Measurements from ENCODE around the gene AGAP1.

AGAP1 gene

DNA sequence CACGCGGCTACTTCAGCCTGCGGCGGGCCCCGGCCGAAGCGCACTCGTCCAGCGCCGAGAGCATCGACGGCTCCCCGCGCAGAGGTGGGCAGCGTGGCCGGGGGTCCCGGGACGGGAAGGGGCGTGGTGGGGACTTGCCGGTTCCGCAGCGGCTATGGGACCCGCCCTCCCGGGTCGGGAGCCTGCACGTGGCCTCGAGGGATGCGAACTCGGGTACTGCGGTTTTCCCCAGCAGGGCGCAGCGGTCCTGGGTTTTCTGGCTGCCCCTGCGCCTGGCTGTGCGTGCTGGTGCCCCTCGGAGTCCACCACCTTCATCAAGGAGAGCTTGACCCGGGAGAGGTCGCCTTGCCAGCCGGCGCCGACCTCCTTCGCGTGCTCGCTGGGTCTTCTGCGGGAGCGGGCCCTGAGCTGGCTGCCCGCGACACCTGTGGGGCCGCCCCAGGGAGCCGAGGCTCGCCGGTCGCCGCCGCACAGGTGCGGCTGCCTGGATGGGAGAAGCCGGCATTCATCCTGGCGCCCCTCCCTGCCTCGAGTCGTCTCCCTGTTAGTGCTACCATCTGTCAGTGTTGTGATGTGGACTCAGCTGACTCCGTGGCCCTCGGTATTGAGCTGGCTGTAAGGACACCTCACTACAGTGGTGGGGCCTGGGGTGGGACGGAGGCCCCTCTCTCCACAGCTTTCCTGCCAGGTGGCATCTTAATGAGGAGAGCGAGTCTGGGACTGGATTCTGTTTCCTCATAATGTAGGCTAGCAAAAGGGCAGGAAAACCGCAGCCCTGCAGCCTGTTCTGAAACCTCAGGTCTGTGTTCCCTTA lies 177.3 kb downstream of the AGAP1 start:
- no peak for DNase-seq

DNA sequence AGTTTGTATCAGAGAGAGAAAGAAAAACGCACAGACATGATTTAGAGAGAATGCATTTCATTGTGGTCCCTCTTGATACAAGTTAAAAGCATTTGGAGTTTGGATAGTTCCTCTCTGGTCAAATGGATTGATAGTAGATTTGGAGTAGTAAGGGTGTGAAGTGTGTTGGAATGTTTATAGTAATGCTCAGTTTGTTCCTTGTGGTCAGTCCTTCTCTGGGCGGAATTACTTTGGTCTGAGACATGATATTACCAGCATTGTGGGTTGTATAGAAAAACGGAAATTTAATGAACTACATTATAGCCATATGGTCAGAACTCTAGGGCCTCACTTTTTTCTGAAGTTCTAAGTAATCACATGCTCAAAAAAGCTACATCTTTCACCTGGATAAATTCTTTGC lies 178.9 kb downstream of the AGAP1 start:
- DNase-seq = no peak

DNA sequence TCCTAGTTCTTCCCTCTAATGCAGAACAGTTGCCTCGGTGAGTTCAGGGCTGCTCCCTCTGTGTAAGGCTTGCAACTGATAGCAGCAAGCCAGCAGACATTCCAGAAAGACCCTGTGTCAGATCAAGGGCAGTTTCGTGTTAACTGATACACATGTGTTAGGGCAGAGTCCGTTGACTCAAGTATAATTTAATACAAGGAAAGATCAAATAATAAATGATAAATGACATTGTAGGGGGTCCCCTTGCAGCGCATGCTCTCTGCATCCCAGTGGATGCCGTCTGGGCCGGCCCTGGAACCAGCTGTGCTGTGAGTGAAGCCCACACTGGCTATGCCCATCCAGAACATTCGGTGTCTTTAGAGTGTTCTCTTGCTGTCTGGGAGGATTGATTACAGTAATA lies 180.3 kb downstream of the AGAP1 start:
- DNase-seq = no peak

DNA sequence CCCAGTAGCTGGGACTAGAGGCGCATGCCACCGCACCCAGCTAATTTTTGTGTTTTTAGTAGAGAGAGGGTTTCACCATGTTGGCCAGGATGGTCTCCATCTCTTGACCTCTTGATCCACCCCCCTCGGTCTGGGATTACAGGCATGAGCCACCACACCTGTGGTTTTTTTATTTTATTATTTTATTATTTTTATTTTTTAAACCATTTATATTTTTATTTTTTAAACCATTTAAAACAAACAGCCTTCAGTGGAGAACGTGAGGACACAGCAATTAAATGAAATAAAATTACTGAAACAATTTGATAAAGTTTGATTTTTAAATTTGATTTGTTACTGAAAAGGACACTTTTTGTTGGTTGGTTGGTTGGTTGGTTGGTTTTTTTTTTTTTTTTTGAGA lies 181.0 kb downstream of the AGAP1 start:
- DNase-seq = no peak

DNA sequence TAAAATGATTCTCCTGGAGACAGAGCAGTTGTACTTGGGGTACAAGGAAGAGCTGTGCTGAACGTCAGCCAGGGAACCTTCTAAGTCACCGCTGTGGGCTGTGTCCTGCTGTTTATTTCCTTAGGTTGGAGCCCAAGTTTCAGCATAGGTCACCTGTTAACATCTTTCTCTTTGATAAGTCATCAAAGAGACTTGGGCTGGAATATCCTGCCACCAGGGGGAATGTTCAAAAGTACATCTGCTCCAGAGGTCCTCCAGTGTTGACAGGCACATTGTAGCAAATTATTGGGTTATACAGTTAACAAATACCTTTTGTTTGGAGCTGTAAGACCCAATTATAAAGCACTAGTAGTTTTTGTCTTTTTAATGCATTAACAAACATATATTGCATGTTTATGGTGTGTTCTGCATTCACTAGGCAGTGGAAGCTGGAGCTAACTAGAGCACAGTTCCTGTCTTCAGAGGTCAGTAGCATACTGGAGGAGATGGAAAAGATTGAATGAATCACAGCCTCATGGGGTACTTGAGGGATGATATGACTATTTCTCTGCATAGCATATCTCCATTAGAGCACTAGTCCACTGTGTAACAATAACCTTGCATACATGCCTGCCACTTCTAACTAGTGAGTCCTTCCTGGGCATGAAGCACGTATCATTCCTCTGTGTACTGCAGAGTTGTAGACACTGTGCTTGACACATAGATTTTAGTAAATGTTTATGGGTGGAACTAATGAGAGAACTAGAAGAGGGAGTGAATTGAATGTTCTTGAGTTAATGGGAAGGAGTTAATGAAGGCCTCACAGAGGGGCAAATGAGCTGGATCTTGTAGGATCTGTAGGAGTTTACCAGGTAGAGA lies 182.1 kb downstream of the AGAP1 start:
- no peak for DNase-seq

DNA sequence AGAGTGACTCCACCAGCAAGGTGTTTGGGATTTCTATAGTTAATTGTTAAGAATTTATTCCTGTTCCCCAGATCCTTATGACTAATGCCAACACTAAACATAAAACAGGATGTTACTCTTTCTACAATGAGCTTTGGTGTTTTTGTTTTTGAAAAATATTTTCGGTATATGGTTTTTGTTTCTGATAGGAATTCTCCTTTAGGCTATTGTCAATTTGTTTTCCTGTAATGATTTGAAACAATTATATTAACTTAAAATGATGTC lies 182.6 kb downstream of the AGAP1 start:
- DNase-seq = no peak

DNA sequence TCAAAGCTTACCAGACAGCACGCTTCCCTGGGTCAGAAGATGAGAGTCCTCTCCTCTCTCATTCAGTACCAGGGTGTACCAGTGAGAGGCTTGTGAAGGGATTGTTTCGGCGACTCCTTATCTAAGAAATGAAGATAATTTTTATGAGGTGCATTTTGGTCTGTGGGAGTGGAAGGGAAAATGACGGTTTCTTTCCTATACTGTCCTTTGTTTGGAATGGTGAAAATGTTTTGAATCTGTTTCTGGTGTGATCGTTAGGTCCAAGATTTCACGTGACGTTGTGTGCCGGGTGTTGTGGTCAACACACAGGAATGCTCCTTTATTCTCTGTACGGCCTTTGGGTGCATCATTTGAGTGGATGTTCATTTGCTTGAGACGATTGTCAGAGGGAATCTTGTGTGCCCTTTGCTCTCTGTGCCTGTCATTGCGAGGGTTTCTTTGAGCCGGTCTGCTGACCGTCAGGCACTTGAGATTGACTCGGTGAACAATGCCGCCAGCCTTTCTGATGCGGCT lies 183.5 kb downstream of the AGAP1 start:
- no peak for DNase-seq

DNA sequence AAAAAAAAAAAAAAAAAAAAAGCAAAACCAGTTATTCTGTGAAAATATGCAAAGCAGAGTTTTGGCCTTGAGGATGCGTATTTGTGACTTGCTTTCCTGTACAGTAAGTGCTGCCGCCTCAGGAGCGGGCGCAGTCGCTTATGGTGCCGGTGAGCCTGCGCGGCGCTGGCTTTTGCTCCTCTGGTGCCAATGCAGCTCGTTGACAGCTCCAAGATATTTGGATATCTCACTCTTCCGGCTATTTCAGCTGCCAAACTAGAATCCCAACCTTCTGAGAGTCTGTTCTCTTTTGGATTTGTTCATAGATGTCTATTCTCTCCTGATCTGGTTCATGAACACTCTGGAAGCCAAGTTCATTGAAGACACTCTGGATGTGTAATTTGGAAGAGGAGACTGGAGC lies 184.1 kb downstream of the AGAP1 start:
- no peak for DNase-seq

DNA sequence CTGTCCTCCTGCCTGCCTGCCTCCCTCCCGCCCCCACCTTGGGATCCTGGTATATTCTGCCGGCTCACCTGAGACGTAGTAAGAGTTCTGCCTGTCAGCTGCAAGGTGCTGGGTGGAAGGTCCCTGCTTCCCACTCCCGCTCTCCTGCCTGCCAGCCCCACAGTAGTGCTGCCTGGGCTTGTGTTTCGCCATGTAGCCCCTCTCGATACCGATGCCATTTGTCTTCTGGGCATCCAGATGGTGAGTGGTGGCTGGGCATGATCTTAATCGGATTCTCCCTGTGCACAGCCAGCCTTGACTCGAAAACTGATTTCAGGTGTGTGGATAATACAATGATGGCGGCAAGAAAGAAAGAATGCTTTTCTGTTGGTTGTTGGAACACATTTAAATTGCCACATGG lies 184.9 kb downstream of the AGAP1 start:
- DNase-seq = no peak

DNA sequence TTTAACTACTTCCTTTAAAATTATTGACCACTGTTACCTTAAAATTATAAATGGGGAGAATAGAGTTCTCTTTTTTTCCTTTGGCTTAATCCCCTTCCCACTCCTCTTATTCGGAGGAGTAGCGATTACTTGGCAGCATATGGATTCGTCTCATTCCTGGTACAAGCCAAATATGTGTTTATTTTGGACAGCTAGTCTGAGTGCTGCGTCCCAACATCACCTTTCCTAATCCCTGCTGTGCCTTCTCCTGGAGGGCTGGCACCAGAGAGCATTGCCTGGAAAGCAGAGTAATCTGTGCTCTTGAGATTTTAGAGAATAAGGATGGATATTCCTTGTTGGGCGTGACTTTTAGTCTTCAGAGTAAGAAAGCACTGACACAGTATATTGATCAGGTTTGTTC lies 185.6 kb downstream of the AGAP1 start:
- no peak for DNase-seq

DNA sequence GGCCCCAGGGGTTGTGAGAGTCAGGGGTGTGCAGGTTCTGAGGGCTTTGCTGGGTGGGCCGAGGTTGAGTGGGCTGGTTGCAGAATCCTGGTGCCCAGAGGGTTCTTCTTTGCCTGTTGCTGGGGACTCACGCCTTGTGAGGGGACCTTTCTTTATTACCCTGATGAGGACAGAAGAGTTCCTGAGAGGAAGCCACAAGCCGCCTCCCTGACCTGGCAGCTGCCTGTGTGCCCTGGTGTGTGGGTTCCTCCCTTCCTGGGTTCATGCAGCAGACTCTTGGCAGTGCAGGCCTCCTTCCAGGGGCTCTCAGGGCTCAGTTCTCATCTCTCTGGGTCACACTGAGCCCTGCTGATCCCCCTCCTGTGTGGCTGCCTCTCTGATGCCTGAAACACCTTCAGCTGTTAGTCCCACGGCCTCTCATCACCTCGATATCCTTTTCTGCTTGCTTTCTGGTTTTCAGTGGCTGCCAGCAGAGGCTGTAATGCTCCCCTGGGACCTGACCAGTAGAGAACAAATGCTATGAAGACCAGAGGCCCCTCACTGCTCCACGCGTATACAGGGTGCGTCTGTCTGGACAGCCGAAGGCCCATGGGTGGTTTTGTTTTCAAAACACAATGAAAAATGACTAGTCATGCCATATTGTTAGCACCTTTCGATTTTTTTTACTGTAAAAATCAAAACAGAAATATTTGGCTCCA lies 191.3 kb downstream of the AGAP1 start:
- DNase-seq = no peak

DNA sequence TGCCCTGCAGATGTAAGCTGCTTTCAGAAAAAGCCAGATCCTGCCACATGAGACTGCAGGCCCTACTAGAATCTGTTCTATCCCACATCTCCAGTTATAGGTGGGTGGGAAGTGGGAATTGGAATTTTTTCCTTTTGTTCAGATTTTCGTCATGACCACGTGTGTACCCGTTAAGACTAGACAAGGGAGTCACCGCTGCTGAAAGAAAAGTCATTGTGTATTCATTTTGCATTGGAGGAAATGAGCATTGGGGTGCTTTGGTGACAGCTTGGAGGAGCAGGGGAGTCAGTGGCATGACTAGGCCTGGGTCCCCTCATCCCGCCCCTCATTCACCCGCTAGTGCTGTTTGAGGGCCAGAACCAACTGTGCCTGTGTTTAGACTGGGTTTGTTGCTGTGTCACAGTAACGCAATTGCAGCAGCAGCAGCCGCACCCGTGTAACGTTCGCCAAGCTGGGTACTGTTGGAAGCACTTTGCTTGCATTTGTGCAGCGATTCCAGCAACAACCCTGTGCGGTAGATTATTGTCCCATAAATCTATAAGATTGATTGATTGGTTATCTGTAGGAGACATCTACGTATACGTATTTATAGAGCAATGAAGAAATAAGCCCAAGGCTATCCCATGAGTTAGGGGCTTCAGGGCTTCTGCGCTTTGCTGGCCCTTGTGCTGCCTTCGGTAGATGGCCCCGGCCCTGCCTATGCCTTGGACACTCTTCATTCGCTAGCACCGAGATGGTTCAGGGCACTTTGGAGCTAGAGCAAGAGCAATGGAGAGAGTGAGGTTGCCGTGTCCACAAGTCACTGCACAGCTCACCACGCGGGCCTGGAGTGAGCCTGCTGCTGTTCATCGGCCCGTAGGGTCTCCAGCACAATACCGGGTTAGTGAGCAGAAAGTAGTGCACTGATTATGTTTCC lies 194.9 kb downstream of the AGAP1 start:
- no peak for DNase-seq

DNA sequence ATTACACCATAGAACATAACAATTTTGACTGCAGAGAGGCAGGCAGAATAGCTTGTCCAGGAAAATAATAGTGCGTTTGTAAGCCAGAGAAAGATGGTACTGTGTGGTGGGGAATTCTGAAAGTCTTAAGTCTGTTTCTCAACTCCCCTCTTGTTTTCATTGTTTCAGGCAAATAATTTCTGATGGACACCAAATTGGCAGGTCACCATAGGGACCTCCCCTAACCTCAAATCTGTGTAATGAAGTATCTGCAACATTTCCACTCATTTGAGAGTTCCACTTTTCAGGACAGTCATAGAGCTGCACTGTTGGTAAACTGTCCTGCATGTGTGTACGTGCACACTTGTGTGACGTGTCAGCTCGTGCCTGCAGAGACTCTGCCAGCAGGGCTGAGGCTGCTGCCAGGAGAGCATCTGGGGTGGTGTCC lies 195.6 kb downstream of the AGAP1 start:
- no peak for DNase-seq

DNA sequence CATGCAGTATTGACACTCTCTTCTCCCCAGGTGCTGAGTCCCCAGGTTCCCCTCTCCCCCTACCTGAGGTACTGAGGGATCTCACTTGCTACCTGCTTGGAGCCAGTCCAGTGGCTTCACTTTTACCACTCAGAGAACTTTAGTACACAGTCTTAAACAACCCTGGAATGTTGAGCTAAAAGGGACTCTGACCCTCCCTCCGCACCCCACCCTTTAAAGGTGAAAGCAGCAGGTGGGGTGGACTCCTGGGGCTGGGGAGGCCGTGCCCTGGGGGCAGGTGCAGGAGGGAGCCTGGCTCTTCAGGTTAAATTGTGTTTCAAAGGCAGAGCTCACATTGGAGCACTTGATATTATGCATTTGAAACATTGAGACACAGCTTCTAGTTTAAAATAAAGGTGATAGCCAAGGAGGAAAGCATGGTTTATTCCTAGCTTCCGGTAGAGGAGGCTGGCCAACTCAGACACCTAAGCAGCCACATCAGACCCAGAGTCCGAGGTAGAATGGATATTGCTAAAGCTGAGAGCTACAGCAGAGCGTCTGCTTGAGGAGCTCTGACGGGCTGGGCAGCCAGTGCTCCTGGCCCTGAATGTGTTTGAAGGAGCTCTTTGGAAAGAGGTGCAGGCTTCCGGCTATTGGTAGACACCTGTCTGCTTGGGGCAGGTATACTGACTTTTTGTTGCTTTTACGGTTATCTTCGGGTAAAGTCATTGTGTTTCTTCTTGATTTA lies 196.4 kb downstream of the AGAP1 start:
- DNase-seq = no peak

DNA sequence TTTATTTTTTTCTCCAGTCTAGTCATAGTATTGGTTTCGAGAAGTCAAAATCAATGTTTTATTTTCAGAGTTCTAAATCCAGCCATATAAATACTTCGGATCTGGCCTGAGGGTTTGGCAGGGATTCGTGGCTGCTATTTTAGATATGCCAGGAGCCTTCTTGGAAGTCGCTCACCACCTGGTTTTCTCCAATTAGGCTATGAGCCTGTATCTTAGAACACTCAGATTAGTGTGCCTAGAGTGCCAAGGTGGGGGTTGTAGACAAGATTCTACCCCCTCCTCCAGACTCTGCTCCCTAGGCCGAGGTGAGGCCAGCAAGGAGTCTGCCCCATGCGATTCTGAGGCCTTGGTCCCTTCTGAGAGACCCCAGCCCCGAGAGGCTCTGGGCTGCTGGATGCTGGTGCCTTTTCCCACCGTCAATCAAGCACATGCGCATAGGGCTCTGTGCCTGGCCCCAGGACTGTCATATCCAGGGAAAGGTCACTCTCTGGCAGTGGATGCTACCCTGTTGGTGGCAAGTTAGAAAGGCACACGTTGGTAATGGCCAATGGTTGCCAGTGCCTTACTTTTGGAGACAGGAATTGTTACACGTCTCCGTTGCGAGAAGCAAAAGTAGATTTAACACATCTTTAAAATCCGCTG lies 197.1 kb downstream of the AGAP1 start:
- no peak for DNase-seq

DNA sequence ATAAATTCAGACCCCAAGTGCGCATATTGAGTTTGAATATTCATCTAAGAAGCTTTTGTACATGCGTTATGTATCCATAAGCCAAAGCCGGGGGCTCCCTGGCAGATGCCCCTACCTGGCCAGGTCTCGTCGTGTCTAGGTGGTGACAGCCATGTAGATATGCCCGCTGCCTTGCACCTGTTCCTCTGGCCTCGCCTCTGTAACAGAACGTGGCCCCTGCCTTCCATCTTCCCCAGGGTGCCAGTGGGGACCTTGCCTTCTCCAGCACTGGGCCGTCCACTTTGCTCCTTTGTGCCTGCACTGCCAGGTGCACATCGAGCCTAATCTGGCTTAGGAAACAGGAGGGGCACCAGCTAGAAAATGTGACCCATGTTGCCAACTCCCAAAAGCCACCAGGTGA lies 198.2 kb downstream of the AGAP1 start:
- no peak for DNase-seq

DNA sequence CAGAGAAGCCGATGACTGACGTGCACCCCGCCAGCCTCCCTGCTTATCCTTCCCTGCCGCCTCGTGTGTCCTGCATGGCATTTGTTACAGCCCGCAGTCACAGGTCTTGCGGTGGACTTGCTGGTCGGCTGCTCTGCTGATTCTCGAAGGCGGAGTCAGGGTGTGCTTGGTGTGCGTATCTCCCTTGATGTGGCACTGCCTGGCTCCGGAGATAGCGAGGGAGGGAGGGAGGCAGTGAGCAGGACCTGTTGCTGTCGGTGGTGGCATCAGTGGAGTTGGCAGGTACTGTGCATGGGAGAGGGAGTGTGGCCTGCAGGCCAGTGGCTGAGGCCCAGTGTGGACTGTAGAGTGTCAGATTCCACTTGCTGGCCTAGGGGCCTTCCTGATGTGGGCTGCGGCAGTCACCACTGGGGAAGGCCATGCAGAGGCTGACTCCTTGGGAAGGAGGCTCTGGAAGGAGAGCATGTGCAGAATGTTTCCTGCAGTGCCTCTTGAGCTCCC lies 198.9 kb downstream of the AGAP1 start:
- DNase-seq = no peak

DNA sequence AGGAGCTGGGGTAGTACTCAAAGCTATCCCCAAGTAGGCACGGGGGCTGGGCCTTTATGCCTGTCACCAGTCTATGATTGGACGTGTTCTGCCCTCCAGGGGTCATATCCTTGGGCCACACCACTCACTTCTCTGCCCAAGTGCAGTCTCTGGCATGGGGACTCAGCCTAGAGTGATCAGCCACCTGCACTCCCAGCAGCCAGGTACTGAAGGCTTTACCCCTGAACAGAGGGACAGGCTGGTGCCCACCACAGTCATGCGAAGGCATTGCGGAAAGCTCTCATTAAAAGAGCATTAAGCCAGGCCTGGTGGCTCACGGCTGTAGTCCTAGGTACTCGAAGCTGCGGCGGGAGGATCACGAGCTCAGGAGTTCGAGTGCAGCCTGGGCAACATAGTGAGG lies 199.4 kb downstream of the AGAP1 start:
- DNase-seq = no peak

DNA sequence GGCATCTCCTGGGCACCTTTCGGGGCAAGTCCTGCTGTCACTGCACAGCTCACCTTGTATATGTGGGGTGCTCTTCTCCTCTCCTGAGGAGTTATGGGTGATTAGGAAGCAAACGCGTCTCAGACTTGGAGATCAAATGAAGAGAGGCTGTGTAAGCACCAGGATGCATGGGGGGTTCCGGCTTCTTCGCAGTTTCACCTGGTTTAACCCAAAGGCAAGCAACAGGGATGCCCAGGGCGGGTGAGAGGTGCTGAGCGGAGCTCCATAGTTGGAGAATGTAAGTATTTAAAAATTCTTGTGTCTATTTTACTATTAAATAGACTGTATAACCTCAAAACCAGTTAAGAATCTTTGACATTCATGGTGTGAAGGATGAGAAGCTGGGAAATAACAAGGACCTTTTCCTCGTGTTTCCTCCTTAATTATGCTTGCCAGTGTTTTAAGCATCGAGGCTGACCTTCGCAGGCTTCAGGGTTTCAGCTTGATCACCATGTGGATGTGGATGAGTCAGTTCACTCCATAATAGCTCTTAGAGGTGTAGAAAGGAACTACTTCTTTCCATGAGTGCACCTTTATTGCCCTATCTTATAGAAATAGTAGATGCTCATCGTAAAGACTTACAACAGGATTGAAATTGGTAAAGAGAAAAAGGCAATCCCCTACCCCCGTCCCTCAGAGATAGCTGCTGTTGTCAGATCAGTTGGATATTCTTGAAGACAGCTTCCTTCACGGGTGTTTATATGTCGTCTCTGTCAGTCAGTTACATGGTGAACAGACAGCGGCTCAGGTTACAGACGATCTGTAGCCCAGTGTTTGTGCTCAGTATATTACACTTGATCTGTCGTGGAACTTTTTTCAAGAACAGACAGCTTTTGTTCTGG lies 201.1 kb downstream of the AGAP1 start:
- DNase-seq = no peak

DNA sequence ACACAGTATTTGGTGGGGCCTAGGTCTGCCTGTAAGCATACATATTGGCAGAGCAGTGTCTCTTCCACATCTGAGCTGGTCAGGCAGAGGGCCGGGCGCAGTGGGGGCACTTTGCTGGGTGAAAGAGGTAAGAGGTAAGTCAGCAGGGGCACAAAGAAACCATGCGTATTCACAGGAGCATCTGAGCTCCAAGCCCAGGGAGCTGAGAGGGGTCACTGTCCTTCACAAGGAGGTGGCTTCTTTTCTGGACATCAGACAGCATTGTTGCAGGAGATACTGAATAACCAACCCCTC lies 201.7 kb downstream of the AGAP1 start:
- DNase-seq = no peak

All from NCI-H2227 treated with DMSO at 0.1 percent for 48 hours (cell line).